Peyer's patch (tissue), 4 donors: Measurements from ENCODE around the gene SLC44A5. TPM values are rescaled to one million over a fixed set of nuclear protein-coding genes. Genes with fewer than 3 reads are reported as not detected.

Source experiments
- DNase-seq, 3 donors: peaks; one replicate each; pipeline ENCODE4 v3.0.0-alpha.2; 2017 to 2019
- H3K27ac ChIP-seq, 4 donors: fragments of 200-600 bp; sonication (generic); one replicate each; pipeline ENCODE4 v1.5.1; 2016 to 2019
- H3K27me3 ChIP-seq, 2 donors: fragments of 200-600 bp; sonication (generic); one replicate each; pipeline ENCODE4 v1.5.1; 2019
- H3K36me3 ChIP-seq, 3 donors: fragments of 200-600 bp; sonication (generic); one replicate each; pipeline ENCODE4 v1.5.1; 2016 to 2019
- H3K4me1 ChIP-seq, 4 donors: fragments of 200-600 bp; sonication (generic); one replicate each; pipeline ENCODE4 v1.5.1; 2016 to 2019
- H3K4me3 ChIP-seq, 4 donors: fragments of 200-600 bp; sonication (generic); 1 replicate in 3 of 4; 2 replicates in 1 of 4; pipeline ENCODE4 v1.5.1; 2016 to 2019; ENCODE audit warnings: mild to moderate bottlenecking in 1 of 4
- H3K9me3 ChIP-seq, 4 donors: fragments of 200-600 bp; sonication (generic); one replicate each; pipeline ENCODE4 v1.5.1; 2016 to 2019; ENCODE audit warnings: mild to moderate bottlenecking in 1 of 4
- POLR2A ChIP-seq, 2 donors: fragments of 450-650 bp; IDR thresholded peaks; one replicate each; pipeline ENCODE4 v1.5.1; 2017; ENCODE audit warnings: antibody characterized with exemption in 2 of 2, mild to moderate bottlenecking in 2 of 2, moderate library complexity in 2 of 2
- total RNA-seq, 4 donors: library from RNA; depleted of rRNA; stranded (reverse); fragments of >200 nt; gene quantifications; one replicate each; pipeline ENCODE4 v1.1.0, GENCODE V29; 2016
- TF ChIP-seq, protein P1 (sequence below), 6 experiments: fragments of 450-650 bp in 4 of 6; fragments of 200-600 bp in 2 of 6; sonication (generic) in 1 of 6; IDR thresholded peaks; one replicate each; pipeline ENCODE4 v1.5.1; 2017 to 2019; ENCODE audit warnings: antibody characterized with exemption in 6 of 6, mild to moderate bottlenecking in 3 of 6, moderate library complexity in 1 of 6

Gene SLC44A5
- total RNA-seq, 4 donors from 2014 or later, result 0.70 to 0.80 TPM; not detected in 2

DNA sequence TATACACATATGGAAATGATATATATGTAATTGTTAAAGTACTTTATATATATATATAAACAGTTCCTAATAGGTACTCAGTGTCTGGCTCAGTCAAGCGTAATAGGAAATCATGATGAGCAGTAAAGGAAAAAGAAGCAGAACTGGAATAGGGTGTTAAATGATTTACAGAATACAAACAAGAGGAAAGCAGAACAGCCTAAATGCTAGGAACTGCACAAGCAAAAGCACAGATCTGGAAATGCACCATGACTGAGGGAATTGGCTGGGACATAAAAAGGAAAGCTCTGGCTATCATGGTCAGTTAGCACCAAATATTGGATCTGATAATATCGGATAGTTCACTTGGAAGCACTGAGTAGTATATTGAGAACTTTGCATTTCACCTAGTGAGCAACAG, 51.8 kb downstream of the SLC44A5 start:
- Histone ChIP-seq H3K4me3 (no peak overlapping the region), H3K36me3 (no peaks in the 10 kb centered on the region), H3K4me1 (no peaks in the 10 kb centered on the region), H3K9me3 (no peaks in the 10 kb centered on the region), H3K27me3 (no peaks in the 10 kb centered on the region), H3K27ac (no peak overlapping the region)
- no peak for DNase-seq
- no peak for TF ChIP-seq POLR2A (IDR thresholded peaks at IDR 0.05)
- TF ChIP-seq, protein P1, sequence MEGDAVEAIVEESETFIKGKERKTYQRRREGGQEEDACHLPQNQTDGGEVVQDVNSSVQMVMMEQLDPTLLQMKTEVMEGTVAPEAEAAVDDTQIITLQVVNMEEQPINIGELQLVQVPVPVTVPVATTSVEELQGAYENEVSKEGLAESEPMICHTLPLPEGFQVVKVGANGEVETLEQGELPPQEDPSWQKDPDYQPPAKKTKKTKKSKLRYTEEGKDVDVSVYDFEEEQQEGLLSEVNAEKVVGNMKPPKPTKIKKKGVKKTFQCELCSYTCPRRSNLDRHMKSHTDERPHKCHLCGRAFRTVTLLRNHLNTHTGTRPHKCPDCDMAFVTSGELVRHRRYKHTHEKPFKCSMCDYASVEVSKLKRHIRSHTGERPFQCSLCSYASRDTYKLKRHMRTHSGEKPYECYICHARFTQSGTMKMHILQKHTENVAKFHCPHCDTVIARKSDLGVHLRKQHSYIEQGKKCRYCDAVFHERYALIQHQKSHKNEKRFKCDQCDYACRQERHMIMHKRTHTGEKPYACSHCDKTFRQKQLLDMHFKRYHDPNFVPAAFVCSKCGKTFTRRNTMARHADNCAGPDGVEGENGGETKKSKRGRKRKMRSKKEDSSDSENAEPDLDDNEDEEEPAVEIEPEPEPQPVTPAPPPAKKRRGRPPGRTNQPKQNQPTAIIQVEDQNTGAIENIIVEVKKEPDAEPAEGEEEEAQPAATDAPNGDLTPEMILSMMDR (IDR thresholded peaks at IDR 0.05), result no peak

DNA sequence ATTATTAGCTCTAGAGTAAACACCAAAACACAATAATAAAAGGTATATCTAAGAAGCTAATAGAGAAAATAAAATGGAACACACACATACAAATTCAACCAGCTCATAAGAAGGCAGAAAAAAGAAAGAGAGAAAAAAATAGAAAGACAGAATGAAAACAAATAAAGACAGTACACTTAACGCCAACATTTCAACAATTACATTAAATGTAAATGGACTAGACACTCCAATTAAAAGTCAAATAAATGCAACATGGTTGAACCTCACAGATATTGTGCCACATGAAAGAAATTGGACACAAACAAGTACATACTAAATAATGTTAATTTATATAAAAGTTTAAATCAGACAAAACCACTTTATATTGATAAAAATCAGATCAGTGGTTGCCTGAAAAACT, 56.0 kb downstream of the SLC44A5 start:
- H3K27me3 ChIP-seq, result no peaks in the 10 kb centered on the region
- H3K4me1 ChIP-seq, result no peaks in the 10 kb centered on the region
- no peak overlapping the region for H3K27ac ChIP-seq
- DNase-seq, result no peak
- H3K9me3 ChIP-seq, result no peaks in the 10 kb centered on the region
- H3K4me3 ChIP-seq, result no peak overlapping the region
- H3K36me3 ChIP-seq, result no peaks in the 10 kb centered on the region
- TF ChIP-seq POLR2A (IDR thresholded peaks at IDR 0.05), result no peak

DNA sequence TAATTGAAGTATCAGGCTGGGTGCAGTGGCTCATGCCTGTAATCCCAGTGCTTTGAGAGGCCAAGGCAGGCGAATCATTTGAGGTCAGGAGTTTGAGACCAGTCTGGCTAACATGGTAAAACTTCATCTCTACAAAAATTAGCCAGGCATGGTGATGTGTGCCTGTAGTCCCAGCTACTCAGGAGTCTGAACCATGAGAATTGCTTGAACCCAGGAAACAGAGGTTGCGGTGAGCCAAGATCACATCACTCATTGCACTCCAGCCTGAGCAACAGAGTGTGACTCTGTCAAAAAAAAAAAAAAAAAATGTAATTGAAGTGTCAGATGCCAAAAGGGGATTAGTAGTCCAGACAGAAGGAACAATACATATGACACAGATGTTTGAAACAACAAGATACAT, 56.7 kb downstream of the SLC44A5 start:
- no peak for DNase-seq
- TF ChIP-seq, protein P1 (IDR thresholded peaks at IDR 0.05), result no peak
- no peak for TF ChIP-seq POLR2A (IDR thresholded peaks at IDR 0.05)
- H3K27ac ChIP-seq, result no peak overlapping the region
- no peaks in the 10 kb centered on the region for H3K4me1 ChIP-seq
- H3K4me3 ChIP-seq, result no peak overlapping the region
- H3K27me3 ChIP-seq, result no peaks in the 10 kb centered on the region
- no peaks in the 10 kb centered on the region for H3K36me3 ChIP-seq
- H3K9me3 ChIP-seq, result no peaks in the 10 kb centered on the region

DNA sequence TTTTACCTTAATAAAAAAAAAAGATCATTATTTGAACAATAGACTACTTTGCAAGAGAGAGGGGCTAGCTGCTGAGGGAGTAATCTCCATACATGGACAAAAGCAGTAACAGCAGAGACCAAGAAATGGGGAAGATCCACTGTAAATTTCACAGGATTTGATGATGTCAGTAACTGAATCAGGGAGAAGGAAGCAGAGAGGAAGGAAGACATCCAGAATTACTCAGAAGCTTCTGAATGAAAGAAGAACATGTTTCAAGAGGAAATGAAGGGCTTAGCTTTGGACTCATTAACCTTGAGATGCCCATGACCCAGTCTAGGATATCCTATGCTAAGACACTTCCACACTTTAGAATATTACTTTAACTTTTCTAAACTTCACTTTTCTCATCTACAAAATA, 60.4 kb downstream of the SLC44A5 start:
- Histone ChIP-seq H3K4me1 (no peaks in the 10 kb centered on the region), H3K27me3 (no peaks in the 10 kb centered on the region), H3K36me3 (no peaks in the 10 kb centered on the region), H3K27ac (no peak overlapping the region), H3K4me3 (no peak overlapping the region), H3K9me3 (no peaks in the 10 kb centered on the region)
- TF ChIP-seq, protein P1 (IDR thresholded peaks at IDR 0.05), result no peak
- no peak for TF ChIP-seq POLR2A (IDR thresholded peaks at IDR 0.05)
- no peak for DNase-seq

DNA sequence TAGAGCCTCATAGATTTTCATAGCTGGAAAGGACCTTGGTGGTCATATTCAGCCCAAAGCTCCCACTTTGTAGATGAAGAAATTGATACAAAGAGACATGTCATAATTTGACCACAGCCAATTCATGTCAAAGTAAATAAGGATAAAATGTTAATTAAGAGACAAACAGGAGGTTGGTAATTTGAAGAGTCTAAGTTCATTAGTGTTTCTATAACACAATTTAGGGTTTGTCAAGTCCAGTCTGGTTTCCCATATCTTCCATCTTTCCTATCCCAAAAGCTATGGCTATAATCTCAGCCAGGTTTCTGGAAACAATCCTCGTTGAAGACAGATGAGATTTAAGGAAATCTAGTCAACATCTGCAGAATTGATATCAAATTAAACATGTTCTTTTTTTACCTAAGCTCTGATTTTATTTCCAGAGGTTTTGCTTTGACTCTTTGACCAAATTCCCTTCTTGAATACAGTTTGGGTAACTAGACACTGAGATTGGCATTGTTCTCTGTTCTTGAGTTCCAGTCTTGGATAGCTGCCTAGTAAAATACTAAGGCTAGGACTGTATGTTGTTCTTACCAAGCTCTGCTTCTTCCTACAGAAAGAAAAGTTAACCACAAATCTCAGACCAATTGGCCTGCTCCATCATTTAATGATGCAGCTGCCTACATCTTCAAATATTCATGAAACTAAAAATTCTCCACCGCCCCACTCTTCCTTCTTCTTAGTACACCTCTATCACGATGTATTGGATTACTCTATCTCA, 62.0 kb downstream of the SLC44A5 start:
- Histone ChIP-seq H3K27ac (no peak overlapping the region), H3K4me1 (no peaks in the 10 kb centered on the region), H3K36me3 (no peaks in the 10 kb centered on the region), H3K9me3 (no peaks in the 10 kb centered on the region), H3K27me3 (no peaks in the 10 kb centered on the region), H3K4me3 (no peak overlapping the region)
- no peak for DNase-seq
- TF ChIP-seq, protein P1 (IDR thresholded peaks at IDR 0.05), result no peak
- no peak for TF ChIP-seq POLR2A (IDR thresholded peaks at IDR 0.05)

DNA sequence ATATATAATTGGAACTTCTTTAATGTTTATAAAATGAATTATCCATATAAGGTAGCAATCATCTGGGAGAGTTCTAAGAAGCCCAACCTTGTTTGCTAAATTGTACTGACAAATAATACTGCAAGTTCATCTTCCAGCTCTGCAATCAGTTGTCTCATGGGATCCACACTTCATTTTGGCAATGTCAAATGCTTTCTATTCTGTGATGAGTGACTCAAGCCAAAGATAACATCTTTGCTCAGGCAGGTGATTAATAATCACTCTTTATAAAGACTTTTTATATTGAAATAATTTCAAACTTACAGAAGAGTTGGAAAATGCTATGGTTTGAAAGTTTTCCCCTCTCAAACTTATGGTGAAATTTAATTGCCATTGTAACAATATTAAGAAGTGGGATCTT, 67.2 kb downstream of the SLC44A5 start:
- Histone ChIP-seq H3K4me1 (no peaks in the 10 kb centered on the region), H3K27ac (no peak overlapping the region), H3K36me3 (no peaks in the 10 kb centered on the region), H3K4me3 (no peak overlapping the region), H3K27me3 (no peaks in the 10 kb centered on the region), H3K9me3 (no peaks in the 10 kb centered on the region)
- no peak for TF ChIP-seq POLR2A (IDR thresholded peaks at IDR 0.05)
- DNase-seq, result no peak
